Choroid plexus epithelial cell (primary cell): Measurements from ENCODE around the gene PCDH1.
"Not testable (repeated sequence)": the region's sequence is repeated elsewhere in the genome, so short reads cannot be mapped to it uniquely, and the experiment has no call there.

Experiments
- DNase-seq: peaks from one replicate; pipeline ENCODE4 v3.0.0-alpha.2; 2010; ENCODE audit warnings: low read depth
- H3K4me3 ChIP-seq: 2 replicates; pipeline ENCODE4 v1.5.1; 2011; ENCODE audit warnings: low read depth, mild to moderate bottlenecking, control low read depth, low read length, moderate library complexity
- CTCF ChIP-seq: conservative IDR thresholded peaks from 2 replicates; pipeline ENCODE4 v1.5.1; 2011; ENCODE audit warnings: low read depth, mild to moderate bottlenecking, control low read depth, inconsistent platforms, low read length, moderate library complexity

PCDH1 gene

GRCh38 chr5:141898448-141899049, 20.3 kb upstream of the PCDH1 start:
- no peak overlapping the region for H3K4me3 ChIP-seq
- DNase-seq = no peak
- TF ChIP-seq CTCF = no peak

- DNase-seq = no peak
- no peak for TF ChIP-seq CTCF
- no peak overlapping the region for H3K4me3 ChIP-seq
Observed at GRCh38 chr5:141897425-141897824, 19.2 kb upstream of the PCDH1 start.

GRCh38 chr5:141890429-141890828, 12.2 kb upstream of the PCDH1 start:
- H3K4me3 ChIP-seq, DNase-seq: not testable (repeated sequence)

GRCh38 chr5:141889282-141889871, 11.2 kb upstream of the PCDH1 start:
- H3K4me3 ChIP-seq = no peak overlapping the region
- peak; percentile 53 for DNase-seq
- TF ChIP-seq CTCF = peak; percentile 70

GRCh38 chr5:141883892-141884318, 5.7 kb upstream of the PCDH1 start:
- H3K4me3 ChIP-seq = no peak overlapping the region
- DNase-seq = no peak

GRCh38 chr5:141883184-141883891, 5.1 kb upstream of the PCDH1 start:
- TF ChIP-seq CTCF = no peak
- DNase-seq = peak; percentile 37
- no peak overlapping the region for H3K4me3 ChIP-seq

More at GRCh38 chr5:141883892-141884318, 5.7 kb upstream of the PCDH1 start:
- no peak for TF ChIP-seq CTCF

GRCh38 chr5:141882594-141883183, 4.5 kb upstream of the PCDH1 start:
- DNase-seq = no peak
- TF ChIP-seq CTCF = no peak
- H3K4me3 ChIP-seq = no peak overlapping the region
